ENCODE results near the gene TULP3.
"Not testable (repeated sequence)": the region's sequence is repeated elsewhere in the genome, so short reads cannot be mapped to it uniquely, and the experiment has no call there.

Gene TULP3, protein sequence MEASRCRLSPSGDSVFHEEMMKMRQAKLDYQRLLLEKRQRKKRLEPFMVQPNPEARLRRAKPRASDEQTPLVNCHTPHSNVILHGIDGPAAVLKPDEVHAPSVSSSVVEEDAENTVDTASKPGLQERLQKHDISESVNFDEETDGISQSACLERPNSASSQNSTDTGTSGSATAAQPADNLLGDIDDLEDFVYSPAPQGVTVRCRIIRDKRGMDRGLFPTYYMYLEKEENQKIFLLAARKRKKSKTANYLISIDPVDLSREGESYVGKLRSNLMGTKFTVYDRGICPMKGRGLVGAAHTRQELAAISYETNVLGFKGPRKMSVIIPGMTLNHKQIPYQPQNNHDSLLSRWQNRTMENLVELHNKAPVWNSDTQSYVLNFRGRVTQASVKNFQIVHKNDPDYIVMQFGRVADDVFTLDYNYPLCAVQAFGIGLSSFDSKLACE

DNA sequence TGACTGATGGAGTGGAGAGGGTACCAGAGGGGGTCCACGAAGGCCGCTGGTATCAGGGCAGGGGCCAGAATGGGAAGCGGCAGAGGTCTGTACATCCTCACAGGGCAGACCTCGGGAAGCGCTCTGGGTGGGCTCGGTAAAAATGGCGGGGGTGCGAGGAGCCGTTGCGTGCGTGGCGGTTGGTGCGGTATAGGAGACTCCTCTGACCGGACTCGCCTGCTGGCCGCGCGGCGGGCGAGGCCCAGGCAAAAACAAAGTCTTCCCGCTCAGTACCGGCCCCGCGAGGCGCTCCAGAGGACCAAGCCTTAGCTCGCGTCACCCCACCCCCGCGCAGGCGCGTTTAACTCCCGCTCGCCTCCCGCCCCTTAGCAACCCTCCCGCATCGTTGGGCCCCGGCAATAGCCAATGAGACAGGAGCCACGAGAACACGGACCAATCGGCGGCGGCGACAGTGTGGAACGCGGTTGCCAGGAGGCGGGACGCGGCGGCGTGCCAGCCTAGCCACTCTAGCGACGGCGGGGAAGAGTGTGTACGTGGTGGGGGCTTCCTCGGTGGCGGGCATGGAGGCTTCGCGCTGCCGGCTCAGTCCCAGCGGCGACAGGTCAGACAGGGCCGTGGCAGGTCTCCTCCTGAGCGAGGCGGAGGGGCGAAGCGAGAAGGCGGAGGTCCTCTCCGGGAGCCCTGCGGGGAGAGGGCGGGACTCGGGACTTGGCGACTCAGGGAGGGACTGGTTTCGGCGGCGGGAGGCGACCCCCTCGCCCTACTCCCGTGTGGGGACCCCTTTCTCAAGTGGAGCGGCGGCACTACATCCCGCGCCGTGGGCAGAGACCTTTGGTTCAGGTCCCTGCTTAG is at the start of gene TULP3:
Gene TULP3 (plus strand): TSS at position 504 of the 852 bp plus-strand sequence. CDS start 57 bp downstream, at position 561.
- peak; percentile 98 for DNase-seq

DNA sequence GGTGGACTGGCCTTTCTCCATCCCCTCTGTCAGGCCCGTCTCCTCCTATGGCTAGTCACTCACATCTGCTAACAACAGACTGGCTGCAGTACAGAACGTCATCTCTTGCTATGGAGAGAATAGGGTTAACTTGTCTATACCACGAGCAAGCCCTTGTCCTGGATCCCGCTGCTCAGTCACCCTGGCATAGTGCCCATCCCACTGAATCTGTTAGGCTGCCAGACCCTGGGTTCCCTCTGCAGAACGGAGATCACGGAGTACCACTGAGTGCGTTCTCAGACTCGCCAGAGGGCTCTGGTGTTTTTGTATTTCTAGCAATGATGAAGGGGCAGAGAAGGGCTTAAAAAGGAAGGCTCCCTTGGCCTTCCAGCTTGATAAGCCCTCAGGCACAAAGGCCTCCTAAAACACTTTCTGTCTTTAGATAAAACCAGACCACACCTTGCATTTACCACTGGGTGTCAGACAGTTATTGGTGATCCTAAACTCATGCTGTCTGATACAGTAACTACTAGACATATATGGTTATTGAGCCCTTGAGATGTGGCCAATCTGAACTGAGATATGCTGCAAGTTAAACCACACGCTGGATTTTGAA is 49.5 kb upstream of the TULP3 start:
- DNase-seq: no peak

DNA sequence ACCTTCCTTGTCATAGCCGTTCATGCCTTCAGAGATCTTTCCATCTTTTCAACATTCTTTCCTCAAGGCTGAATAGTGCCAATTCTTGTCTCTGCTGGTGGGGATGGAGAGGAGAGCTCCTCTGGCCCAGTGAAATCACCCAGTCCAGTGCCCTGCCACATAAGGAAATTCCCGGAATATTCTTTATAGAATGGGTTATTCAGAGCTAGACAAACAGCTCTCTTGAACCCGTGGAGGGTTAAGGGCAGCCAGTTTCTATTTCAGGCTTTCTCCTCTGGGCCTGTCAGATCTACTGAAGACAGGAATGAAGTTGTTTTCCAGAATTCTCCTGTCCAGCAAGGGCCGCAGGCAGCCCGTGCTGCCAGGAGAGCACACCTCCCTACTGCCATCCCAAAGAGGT is 47.7 kb upstream of the TULP3 start:
- DNase-seq: no peak

DNA sequence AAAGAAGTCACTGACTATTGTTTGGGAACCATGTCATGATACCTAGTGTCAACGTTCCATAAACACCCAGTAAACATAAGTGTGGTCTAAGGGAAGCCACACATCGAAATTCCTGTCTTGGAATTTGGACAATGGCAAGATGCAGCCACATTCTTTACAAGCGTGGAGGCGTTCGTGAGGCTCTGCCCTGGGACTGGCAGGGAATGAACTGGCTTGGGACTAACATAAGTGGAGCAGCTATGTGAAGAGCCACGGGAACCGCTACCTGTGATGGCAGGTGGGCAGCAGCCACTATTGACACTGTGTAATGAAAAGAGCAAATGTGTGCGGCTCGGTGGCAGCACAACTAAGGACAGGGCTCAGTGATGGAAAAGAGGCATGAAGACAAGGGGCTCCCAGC is 45.9 kb upstream of the TULP3 start:
- no peak for DNase-seq

DNA sequence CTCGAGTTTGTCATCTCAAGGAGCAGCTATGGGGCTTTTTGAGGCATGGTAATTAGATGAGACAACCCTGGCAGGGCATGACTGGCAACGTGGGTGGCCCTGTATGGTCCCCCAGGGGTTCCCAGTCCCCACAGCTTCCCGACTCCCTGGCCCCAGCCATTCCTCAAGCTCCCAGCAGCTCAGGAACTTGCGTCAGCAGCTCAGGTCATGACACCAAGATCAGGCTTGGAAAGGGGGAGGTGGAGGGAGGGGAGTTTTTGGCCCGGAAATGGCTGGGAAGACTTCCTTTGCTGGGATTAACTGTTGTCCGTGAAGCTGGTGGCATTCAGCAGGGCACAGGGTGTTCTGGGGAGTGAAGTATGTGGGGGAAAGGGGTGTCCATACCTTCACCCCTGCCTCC is 45.4 kb upstream of the TULP3 start:
- DNase-seq: no peak

DNA sequence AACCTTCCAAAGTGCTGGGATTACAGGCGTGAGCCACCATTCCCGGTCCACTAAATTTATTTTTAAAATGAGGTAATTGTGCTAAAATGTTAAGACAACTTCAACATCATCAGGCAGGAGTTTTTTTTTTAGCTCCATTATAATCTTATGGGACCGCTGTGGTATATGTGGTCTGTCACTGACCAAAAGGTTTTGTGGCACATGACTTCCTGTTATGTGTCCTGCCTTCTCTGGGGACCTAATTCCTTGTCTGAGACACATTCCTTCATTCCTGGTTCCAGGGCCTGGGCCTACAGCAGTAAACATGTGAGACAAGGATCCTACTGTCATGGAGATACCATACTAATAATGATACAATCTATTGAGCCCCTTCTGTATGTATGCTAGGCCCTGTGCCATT is 38.8 kb upstream of the TULP3 start:
- no peak for DNase-seq

DNA sequence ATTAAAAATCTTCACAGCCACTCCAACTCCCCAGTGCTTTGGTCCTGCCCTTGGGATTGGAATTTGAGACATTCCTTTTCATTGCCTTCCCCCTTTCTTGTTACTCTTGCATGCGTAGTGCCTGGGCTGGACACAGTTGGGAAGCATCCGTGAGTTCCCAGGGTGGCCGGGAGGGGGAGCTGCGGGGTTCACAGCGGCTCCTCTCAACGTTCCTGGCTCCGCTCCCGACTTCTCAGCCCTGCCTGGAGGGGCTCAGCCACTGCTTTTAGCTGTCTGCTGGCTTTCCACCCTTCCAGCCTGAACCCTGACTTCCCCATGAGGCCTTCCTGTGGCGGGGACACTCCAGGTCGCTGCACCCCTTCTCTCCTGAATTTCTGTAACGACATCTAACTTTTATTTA is 37.1 kb upstream of the TULP3 start:
- DNase-seq: peak; percentile 62

DNA sequence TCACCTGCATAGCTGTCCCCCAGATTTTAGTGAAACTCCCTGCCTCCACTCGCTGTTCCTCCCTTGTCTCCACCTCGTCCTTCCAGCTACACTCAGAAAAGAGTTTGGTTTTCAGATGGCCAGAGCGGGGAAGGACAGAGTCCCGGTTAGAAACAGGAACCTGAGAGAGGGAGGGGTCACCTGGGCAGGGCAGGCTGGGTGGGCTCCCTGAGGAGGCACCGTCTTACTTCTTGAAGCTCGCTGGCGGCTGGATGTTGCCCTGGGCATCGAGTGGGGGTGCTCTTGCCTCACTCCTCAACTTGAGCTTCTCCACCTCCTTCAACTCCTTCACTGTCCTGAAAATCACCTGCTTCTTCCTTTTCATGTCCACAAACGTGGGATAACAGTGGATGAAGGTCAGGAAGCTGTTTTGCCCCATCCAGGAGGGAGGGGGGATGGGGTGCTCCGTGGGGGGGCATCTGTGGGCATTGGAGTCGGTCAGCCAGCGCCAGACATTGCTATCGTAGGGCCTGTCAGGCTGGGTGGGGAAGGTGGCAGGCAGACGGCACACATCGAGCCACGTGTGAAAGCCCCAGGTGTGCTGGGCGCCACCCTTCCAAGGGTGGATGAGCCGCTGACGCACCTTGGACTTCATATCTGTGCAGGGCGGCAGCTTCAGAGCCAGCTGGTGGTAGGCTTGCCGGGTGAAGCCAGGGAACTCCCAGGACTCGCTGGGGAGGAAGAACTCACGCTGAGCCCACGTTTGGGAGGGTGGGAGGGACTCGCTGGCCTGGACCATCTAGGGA is 35.8 kb upstream of the TULP3 start:
- no peak for DNase-seq

DNA sequence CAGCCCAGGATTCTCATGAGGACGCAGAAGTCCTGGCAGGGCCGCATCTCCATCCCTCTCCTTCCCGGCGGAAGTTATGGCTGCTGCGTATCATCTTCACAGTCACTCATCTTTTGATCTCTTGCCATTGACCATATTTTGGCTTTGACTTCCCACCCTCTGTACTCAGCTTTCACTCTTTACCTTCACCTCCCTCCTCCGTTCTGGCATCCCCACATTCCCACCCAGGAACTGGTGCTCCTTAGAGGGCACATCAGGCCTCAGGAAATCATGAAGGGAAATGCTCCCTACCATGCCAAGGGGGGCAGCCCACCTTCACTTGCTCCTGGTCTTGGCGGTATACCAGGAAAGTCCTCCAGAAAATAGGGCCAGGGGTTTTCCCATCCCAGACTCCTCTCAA is 35.1 kb upstream of the TULP3 start:
- no peak for DNase-seq

DNA sequence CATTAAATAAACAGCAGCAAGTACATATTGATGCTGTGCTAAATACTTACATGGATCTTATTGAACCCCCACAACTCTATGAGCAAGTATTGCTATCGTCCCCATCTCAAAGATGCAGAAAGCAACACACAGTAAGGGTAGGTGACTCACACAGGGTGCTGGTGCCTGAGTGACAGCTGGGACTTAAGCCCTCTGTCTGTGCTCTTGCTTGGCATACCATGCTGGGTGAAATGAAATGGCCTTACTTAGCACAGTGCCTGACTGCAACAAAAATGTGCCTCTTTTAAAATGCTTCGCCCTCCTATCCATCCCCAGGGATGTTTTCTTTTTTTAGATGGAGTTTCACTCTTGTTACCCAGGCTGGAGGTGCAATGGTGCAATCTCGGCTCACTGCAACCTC is 34.6 kb upstream of the TULP3 start:
- DNase-seq: no peak

DNA sequence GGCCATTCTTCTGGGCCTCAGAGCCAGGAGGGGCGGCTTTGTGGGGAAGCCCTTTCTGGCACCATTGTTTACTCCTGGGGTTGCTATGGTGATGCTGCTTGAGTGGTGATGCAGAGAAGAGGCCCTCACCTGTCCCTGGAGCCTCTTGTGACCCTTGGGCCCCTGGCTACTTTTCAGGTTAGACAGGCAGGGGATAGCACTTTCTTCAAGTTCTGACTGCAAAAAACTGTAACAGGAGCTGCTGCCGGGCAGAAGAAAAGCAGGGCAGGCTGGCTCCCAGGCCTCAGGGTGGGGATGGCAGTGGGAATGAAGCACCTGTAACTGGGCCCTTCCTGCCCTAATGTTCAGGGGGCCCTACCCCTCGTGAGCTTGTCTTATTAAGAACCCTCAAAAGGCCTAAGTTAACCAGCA is 33.7 kb upstream of the TULP3 start, which contains the start of gene TEX52:
Gene TEX52 (minus strand): TSS at position 19 of the 411 bp plus-strand sequence. CDS start 13 bp downstream, at position 6.
- peak; percentile 51 for DNase-seq

DNA sequence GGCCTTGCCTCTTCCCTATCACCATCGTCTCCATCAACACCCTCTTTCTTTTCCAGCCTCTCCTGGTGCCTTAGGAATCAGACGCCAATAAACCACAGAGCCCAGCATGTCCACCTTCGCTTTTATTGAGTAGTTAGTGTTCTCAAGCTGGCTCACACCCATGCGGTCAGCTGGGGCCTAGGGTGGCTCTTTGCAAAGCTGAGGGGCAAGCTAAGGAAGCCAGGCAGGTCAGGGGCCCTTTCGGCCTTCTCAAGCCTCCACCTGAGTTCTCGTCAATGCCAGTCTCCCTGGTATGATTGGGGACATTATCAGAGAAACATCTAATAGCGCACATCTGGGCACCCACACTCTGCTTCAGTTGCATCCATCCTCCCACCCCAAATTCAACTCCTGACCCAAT is 33.1 kb upstream of the TULP3 start:
- no peak for DNase-seq

DNA sequence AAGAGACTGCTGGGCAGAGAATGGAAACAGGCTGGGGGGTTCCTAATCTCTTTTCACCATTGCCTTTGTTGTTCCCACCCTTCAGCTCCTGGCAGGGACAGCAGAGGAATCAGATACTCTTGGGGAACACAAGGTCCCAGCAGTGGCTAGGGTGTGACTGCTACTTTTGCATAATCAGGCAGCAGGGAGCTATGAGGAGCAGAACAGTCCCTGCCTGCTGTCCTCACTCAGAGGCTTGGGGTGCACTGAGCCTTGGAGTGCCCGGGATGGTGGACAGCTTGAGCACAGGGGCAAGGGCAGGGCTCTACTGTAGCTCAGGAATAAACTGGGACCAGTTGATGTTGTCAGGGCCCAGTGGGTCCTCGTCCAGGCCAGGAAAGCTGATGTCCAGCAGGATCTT is 32.4 kb upstream of the TULP3 start:
- no peak for DNase-seq

DNA sequence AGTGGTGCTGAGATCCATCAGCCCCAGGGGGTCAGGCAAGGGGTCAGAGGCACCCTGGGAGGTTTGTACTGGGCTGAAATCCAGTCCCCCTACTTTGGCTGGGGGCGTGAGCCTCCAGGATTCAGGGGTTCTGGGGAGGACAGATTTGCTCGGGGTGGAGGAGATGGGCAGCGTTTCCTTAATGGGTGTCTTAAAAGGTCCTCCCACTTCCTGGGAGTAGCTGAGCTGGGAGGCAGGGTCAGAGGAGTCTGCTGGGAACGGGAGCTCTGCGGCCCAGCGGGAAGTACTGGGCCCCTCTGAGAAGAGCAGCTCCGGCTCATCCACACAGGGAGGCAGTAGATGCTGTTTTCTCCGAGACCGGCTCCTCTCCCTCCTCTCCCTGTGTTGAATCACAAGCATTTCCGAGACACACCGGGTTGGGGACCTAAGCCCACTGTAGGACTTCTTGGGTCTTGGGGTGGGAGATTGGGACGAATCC is 31.7 kb upstream of the TULP3 start:
- DNase-seq: no peak

DNA sequence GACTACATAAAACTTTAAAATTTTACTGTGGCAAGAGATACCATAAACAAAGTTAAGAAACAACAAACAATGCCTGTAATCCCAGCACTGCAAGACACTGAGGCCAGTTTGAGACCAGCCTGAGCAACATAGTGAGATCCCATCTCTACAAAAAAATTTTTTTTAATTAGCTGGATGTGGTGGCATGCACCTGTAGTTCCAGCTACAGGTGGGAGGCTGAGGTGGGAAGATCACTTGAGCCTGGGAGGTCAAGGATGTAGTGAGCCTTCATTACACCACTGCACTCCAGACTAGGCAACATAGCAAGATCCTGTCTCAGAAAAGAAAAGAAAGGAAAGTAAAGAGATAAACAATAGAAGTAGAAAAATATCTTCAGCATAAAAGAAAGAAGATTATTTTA is 30.5 kb upstream of the TULP3 start:
- no peak for DNase-seq

DNA sequence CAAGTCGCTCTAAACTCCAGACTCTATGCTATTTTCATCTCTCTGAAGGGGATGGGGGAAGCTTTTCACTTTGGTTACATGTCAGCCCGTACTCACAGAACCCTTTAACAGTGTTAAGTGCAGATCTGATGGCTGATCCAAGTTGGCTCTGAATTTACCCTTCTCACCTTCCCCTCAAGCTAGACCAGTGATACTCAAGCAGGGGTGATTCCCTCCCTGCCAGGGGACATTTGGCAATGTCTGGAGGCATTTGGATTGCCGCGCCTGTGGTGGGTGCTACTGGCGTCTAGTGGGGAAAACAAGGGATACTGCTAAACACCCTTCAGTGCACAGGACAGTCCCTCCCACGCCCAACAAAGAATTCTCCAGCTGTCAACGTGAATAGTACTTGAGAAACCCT is 27.8 kb upstream of the TULP3 start:
- no peak for DNase-seq

DNA sequence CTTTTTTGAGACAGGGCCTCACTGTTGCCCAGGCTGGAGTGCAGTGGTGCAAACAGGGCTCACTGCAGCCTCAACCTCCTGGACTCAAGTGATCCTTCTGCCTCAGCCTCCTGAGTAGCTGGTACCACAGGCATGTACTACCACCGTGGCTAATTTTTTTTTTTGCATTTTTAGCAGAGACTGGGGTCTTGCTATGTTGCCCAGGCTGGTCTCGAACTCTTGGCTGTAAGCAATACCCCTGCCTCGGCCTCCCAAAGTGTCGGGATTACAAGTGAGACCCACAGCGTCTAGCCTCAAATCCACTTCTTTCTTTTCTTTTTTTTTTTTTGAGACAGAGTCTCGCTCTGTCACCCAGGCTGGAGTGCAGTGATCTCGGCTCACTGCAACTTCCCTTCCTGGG is 27.3 kb upstream of the TULP3 start:
- DNase-seq: not testable (repeated sequence)

DNA sequence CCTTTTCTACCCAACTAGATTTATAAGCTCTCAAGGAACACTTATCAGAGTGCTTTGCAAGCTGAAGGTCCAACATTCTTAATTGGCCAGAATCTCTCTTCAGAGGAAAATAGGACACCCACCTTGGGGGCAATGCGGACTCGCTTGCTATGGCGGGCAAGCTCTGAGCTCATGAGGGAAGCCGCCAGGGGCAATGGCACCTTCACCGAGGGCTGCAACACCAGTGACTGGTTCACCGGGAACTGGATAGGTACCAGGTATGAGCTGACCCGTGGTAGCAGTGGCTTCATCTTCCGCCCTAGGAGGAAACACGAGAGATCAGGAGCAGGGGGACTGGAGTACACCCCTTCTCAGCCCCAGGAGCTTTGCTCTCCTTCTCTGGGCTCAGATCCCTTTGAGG is 26.5 kb upstream of the TULP3 start:
- DNase-seq: no peak

DNA sequence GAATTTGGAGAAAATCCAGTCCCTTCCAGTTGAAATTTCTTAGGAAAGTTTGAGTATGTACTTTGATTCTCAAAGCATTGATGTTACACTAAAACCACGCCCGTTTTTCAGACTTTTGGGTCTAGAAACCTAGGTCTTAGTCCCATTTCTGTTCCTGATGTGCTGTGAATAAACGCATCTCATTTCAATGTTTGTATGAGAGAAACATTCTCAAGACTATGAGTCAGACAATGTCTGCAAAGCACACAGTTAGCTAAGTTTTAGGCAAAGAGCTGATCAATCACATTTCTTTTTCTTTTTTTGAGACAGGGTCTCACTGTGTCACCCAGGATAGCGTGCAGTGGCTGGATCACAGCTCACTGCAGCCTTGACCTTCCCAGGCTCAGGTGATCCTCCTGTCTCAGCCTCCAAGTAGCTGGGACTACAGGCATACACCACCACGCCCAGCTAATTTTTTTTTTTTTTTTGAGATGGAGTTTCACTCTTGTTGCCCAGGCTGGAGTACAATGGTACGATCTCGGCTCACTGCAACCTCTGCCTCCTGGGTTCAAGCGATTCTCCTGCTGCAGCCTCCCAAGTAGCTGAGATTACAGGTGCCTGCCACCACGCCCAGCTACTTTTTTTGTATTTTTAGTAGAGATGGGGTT is 21.6 kb upstream of the TULP3 start:
- DNase-seq: not testable (repeated sequence)

DNA sequence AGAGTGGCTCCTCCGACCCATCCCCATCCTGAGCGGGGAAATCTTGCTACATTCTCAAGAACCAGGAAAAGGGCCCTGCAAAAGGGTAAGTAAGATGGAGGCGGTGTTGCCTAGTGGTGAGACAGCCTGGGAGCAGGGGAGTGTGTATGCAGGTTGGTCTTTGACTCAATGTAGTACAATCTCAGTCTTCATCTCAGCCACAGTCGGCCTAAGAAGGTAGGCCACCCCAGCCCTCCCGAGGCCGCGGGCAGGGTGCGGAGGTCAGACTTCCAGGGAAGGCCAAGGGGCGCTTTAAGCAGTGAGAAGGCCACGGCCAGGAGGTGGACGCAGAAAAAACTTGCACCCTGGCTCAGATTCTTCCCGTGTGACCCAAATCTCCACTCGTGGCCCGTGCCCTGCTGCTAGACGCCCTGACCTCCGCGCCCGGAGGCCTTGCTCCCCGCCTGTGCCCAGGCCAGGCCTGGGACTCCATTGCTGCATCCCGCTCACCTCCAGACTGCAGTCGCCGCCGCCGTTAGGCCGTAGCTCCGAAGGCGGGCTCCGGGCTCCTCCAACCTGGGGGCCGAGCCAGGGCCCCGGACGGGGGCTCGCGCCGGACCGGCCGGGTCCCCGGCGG is 14.2 kb upstream of the TULP3 start:
- DNase-seq: no peak

All from NCI-H774 (cell line).